NOMO-1 treated with dmso at 0.1 percent for 144 hours (cell line): Measurements from ENCODE around the gene BCL11B.

ENCODE experiments used
- DNase-seq: peaks from one replicate; lab custom pipeline; 2025; ENCODE audit not compliant: unreplicated experiment; lab: John Stamatoyannopoulos, UW

Gene BCL11B

DNA sequence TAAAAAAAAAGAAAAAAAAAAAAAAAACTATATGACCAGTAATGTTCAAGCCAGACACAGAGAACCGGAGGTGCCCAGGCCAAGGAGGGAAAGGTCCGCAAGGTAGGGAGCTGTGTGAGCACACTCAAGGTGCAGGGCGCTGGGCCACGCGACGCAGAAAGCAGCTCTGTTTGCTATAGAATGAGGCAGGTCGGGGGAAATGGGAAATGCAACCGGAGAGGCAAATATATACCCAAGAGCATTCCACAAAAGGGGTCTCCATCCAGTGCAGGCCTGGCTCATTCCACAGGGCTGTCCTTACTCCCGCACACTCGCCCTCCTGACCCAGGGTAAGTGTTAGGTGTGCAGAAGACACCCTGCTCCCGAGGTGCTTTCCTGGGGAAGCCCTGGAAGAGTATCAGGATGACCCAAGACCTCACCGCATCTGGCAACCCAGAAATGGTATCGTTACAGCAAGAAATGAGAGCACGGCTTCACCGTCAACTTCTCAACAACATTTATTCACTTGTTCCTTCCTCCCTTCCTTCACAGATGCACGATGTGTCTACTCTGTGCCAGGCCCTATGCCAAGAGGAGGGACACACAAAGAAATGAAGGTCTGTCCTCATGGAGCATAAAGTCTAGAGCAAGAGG lies 86.4 kb downstream of the BCL11B start:
- no peak for DNase-seq

DNA sequence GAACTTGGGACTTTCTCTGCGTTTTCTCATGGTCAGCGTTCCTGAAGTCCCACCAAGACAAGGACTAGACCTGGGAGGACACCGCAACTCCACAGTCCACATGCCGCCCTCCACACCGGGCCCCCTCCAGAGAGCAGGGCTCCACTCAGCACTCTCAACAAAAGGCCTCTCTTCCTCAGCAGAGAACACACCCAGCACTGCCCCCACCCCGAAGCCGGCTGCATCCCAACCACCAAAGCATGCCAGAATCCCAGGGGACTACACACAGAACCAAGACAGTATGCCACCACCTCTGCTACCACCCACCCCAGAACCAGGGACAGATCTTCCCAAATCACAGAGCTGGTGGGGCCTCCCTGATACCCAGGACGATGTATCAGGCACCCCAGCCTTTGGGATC lies 88.3 kb downstream of the BCL11B start:
- no peak for DNase-seq

DNA sequence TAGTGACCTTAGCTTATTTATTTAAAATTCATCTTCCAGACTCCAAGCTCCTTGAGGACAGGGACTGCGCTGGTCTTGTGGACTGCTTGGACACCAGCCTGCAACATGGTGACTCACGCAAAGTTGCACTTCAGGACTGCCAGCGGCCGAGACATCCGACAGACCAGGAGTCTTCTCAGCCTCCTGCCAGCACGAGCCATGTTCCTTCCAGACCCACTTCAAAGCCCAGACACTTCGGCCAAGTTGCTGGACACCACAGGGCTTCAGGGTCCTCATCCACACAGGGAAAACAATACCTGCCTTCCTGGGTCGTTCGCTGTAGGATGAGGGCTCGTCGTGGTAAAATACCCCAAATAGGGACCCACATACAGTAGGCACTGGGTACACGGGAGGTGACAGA lies 88.7 kb downstream of the BCL11B start:
- no peak for DNase-seq

DNA sequence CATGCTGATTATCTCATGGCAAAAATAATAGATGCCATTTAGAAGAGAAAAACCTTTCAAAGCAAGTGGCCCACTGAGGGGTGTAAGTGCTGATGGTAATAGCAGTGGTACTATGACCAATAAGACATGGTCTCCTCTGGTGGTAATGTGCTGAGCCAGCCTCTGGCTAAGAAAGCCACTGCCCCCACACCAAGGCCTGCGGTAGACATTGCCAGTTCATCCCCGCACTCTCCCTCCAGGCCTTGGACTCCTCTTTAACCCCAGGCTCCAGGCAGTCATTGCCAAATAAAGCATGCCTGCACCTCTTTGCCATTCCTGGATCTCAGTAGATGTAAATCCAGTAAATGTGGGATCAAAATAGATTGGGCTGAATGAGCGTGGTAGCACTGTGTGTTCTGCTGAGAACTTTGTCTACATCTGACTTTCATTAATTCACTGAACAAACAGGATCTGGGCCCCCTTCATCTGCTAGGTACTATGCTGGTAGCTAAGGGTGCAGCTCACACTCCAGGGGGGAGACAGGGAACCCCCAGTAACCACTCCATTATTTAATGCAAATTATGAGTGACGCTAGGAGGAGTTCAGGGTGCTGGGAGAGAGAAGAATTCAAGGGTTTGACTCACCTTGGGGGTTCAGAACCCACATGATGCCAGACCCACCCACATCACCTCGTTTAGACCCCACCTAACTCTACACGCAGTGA lies 89.3 kb downstream of the BCL11B start:
- DNase-seq: no peak

DNA sequence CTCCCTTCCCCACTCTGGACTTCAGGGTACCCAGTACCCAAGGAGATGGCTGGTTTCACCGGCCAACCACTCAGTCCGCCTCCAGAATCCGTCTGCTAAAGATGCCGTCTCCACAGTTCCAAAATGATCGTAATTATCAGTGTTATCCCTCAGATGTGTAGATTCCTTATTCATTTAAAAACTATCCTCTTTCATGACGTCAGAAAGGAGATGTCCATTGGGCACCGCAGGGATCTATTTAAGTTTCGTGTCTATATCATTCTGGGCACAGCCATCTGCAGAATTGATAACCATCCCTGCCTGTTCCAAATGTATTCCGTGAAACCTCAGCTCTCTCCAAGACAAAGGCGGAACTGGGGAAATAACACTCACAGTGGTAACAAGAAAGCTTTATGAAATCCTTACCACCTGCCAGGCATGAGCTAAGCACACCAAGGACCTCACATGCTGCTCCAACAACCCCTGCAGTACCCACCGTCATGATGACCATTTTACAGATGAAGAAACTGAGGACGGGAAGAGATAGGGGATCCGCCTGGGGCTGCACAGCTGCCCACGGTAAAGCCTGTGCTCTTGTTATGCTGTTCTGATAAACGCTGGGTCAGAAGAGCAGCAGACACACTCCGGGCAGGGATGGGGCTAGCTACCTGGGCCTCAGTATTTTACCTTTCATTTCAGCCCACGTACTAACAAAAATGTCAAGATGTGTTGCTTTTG lies 90.0 kb downstream of the BCL11B start:
- DNase-seq: no peak

DNA sequence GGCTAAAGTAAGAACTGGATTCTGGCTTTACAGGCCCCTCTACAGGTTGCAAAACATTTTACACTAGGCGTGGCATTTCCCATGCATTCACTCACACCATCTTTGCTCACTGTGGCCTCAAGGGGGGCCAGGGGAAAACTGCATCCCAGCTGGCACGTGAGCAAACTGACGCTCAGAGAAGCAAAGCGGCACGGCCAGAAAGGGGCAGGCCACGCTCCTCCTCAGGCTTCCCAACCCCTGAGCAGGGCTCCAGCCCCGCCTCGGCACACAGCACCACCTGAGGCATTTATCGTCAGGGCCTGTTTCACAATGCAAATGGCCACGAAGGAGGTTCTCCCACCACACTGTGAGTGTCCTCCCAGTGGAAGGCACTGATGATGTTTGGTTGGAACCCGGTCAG lies 90.8 kb downstream of the BCL11B start:
- no peak for DNase-seq

DNA sequence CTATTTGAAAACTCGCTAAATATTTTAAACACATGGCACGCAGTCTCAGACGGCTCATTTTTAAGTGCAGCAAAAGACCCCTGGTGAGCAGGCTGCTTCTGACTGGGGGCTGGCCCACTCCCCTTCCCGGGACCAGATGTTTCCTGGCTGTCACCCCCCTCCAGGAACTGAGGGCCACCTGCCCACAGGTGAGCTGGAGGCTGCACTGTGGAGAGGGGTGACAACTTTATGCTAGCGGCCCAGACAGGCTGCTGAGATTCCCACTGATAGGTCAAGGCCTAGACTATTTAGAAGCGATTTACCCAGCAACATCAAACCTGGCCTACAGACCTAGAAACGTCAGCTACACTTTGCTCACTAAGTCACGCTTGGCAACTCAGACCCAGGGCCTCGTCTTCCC lies 92.1 kb downstream of the BCL11B start:
- DNase-seq: no peak

DNA sequence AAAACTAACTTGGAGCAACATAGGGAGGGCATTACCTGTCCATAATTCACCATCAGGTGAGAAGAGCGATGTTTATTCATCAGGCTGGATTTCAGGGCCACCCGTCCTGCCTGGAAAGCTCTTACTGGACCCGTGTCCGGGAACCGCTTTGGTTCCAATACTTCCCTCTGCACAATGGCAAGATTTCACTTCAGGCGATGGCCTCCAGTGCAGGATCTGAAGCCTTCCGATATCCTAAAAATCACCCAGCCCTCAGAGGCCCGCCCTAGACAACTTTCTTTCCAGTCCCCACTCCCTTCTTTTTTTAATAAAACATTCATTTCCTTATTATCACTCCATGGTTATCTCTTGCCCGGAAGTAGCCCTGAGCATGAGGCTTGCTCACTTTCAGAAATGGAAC lies 92.5 kb downstream of the BCL11B start:
- DNase-seq: no peak

DNA sequence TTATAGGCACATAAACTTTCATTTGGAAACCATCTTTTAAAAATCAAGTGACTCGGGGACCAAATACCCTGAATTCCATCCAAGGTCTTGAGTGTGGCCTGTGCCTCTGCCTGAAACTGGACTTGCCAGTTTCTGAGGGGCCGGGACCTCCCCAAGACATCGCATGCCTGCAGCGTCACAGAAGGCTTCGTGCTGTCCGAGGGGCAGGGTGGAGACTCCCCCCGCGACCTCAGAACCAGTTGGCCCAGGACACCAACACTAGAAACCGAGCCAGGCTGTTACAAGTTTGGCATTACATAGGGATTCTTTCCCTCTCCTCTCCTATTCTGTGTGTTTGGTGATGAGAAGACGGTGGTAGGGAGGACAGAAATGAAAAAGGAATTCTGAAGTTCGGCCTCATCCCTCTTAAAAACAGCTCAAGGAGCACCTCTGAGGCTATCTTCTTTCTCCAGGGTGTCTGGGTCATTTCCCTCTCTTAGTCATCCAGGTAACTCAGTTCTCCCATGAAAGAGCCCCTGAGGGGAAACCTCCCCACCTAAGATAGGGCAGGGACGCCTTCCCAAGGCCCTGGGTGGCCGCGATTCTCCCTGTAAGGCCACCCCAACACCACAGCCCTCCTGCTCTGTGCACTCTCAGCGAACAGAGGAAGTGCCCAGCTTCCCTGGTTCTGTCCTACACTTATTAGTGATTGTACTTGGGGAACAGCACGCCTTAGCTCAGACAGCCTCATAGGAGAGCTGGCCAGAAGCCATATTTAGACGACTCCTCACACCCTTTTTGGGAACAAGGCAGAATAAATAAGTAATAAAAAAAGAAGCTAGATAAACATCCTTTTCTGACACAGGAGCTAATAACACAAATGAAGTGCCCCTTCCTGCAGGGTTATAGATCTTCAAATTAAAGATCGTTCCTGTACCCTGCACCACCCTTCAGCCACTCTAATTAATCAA lies 93.8 kb downstream of the BCL11B start:
- no peak for DNase-seq

DNA sequence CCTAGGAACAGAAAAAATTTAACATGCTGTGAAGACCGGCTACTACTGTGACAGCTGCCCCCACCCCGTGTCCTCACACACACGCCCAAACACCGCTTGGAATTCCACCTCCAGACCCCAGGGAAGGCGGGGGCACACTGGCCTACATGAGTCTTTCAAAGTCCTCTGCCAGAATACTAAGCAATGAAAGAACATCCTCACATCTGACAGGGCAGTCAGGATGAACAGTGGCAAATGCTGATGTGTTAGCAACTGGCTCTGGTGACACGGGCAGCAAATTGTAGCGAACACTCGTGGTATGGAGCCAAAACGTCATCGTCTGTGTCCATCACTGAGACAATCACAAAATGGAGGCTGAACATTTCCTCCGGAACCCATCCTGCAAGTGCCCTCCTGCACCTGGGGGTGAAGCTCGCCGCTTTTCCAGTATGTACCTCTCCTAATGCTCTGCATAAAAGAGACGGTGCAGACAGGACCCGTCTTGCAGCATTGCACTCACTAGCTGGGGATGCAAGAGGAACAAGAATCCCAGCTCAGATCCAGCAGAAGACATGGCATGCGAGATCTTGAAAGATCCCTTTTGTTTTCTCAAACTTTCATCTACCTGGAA lies 94.8 kb downstream of the BCL11B start:
- no peak for DNase-seq

DNA sequence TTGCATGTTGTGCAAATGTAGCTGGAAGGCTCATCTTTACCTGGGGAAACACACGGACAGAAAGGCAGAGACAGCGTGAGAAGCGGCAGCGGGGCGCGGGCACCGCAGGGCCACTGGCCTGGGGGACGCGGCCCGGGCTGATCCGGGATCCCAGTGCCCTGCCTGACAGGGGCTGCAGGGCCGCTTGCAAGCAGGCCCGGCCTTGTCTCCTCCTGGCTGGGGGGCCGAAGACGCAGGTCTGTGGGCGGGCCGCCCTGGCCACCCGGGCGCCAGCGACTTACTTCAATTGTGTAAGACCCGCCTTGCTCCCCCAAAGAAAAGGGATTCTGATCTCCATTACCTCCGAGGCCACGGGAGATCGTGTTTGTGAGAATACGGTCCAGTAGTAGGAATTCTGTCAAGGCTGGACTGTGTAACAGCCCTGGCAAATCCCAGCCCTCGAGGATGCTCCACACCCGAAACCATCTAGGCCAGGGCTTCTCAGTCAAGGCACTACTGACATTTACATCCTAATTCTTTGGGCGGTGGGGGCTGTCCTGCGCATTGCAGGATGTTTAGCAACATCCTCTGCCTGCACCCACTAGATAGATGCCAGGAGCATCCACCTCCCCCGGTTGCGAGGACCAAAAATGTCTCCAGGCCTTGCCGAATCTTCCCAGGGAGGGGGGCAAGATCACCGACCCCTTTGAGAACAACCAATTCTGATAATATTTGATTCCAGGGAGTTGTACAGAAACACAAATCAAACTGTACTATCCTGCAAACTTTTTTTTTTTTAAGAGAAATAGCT lies 95.6 kb downstream of the BCL11B start:
- DNase-seq: no peak

DNA sequence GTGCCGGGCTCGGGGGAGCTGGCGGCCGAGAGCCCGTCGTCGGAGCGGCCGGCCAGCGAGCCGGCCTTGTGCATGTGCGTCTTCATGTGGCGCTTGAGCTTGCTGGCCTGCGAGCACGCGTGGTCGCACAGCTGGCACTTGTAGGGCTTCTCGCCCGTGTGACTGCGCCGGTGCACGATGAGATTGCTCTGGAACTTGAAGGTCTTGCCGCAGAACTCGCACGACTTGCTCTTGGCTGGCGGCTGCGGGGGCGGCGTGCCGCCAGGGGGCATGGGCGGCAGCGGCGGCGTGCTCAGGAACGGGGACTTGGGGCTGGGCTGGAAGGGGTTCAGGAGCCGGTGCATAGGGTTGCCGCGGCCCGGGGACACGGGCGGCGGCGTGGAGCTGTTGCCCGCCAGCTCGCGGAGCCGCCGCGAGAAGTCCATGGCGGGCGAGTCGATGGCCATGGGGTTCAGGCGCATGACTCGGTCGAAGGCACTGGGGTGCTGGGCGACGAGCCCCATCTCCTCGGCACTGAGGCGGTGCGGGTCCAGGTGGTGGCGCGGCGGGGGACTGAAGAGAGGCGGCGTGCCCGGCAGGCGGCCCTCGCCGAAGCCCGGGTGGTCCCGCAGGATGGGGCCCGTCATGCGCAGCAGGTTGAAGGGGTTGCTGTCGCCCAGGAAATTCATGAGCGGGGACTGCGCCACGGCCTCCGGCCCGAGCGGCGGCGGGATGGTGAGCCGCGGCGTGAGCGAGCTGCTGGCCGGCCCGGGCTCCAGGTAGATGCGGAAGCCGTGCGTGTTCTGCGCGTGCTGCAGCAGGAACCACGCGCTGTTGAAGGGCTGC lies 96.5 kb downstream of the BCL11B start:
- DNase-seq: no peak

DNA sequence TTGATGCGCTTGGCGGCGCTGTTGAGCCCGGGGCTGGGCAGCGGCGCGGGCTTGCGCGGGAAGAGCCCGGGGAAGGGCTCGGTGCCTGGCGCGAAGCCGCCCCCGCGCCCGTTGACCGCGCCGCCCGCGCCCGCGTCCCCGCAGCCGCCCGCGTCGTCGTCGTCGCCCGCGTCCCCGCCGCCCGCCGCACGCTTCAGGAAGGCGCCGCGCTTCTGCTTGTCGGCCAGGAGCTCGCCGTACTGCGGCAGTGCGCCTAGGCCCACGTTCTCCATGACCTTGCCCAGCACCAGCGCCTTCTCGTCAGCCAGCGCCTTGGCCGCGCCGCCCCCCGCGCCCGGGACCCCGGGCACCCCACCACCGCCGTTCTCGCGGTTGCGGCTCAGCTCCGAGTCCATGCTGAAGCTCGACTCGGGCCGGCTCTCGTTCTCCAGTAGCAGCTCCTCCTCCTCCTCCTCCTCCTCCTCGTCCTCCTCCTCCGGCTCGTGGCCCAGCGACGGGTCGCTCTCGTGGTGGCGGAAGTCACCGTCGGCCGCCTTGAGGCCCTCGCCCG lies 97.2 kb downstream of the BCL11B start:
- DNase-seq: no peak

DNA sequence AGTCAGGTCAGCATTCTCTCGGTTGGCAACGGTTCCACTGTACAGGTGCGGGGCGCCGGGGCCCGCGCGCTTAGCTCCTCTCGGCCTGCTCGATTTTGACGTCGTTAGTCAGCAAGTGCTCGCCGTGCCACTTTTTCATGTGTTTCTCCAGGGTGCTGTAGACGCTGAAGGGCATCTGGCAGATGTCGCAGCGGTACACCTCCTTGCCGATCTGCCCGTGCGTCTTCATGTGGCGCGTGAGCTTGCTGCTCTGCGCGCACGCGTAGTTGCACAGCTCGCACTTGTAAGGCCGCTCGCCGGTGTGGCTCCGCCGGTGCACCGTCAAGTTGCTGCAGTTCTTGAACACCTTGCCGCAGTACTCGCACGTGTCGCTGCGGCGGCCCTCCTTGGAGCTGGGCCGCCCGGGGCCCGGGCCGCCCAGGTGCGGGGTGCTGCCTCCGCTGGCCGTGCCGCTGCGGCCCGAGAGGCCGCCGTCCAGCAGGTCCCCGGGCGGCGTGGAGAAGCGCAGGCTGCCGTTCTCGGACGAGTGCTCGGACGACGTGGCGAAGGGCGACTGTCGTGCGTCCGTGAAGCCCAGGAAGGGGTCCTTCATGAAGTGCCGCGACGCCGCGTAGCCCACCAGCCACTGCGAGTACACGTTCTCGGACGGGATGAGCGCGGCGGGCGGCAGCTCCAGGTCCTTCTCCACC lies 97.8 kb downstream of the BCL11B start:
- no peak for DNase-seq

DNA sequence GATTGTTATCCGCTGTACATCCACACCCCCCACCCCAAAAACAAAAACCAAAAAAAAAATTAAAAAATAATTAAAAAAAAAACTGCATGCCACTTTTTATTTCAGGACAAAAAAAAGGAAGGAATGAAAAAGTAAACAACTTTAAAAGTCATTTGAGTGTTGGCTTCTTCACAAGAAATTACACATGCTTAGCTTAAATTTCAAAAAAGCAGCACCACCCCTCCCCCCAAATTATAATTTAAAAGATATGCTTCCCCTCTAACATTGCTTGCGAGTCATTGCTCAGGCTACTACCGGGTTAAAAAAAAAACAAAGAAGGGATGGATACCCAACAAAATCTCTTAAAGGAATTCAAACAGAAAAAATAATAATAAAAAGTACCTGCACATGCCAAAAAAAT lies 98.5 kb downstream of the BCL11B start:
- no peak for DNase-seq

DNA sequence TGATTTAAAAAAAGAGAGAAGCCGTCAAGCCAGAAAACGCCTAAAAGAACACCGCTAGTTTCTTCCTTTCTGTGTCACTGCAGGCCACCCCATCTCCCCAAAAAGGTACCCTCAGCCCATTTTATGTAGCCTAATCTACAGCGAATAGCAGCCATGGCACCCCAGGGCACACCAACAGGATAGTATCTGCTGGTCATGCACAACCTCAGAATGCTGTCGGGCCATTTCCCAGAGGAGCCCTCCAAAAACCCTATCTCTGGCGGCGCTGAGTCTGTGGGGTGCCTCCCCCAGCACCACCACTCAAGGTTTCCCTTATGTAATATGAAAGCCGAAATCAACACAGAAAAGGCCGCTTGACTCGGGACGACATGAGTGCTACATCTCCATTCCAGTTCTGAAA lies 98.9 kb downstream of the BCL11B start:
- no peak for DNase-seq

DNA sequence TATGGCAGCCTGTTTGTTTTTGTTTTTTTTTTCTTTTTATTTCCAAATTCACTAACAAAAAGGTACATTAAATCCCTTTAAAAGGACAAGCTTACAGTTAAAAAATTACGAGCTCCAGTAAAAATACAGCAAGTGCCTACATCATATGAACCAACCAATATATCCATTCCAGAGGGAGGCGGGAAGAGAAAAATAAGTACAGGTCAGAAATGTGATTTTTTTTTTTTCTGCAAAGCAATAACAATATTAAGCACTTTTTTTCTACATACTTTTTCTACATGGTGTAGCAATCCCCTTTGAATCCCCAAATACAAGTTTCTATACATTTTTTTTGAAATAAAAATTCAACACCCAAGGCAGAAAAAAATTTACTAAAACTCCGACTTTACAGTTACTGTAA lies 100.6 kb downstream of the BCL11B start:
- DNase-seq: no peak

DNA sequence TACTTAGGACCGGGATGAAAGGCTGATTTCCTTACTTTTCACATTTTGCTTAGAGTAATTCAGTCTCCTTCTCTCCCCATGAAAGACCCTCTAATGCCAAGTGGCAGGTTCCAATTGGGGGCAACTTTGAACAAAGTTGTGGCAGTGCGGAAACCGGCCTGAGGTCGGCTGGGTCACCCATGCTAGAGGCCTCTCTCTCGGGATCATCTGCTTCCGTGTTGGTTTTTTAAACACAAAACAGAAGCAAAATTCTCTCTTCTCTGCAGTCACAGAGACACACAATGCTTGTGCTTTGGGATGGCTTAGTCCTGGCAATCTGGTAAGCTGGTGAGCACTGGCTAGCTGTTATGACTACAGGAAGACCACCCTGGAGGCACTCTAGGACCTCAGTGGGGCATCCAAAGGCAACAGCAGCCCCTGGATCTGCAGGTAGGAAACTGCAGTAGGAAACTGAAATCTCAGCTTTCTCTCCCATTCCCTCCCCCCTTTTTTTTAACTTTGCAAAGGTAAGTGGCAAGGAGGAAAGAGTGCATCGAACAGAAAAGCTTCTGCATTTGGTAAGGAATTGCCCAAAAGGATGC lies 102.1 kb downstream of the BCL11B start:
- no peak for DNase-seq
